ENCODE results near the gene ZCCHC8.
"Not testable (repeated sequence)": the region's sequence is repeated elsewhere in the genome, so short reads cannot be mapped to it uniquely, and the experiment has no call there.

ZCCHC8 gene

GRCh38 chr12:122486360-122486759 lies 14.4 kb downstream of the ZCCHC8 start:
- in situ Hi-C loops (cut with MboI; ENCODE audit: low pct_unique_long_range_greater_than_20kb, low sequenced_read_pairs); DNase-seq: not testable (repeated sequence)

- in situ Hi-C loops (cut with MboI; ENCODE audit: low pct_unique_long_range_greater_than_20kb, low sequenced_read_pairs); DNase-seq: not testable (repeated sequence)
These were observed 16.3 kb downstream of the ZCCHC8 start for GRCh38 chr12:122484385-122484784.

- DNase-seq = no peak
- in situ Hi-C loops (cut with MboI; ENCODE audit: low pct_unique_long_range_greater_than_20kb, low sequenced_read_pairs) = no loop called here
These were observed 16.8 kb downstream of the ZCCHC8 start for GRCh38 chr12:122483969-122484368.

- no peak for DNase-seq
- in situ Hi-C loops (cut with MboI; ENCODE audit: low pct_unique_long_range_greater_than_20kb, low sequenced_read_pairs) = no loop called here
These were observed 18.9 kb downstream of the ZCCHC8 start for GRCh38 chr12:122481861-122482260.

- in situ Hi-C loops (cut with MboI; ENCODE audit: low pct_unique_long_range_greater_than_20kb, low sequenced_read_pairs) = no loop called here
These were observed 20.0 kb downstream of the ZCCHC8 start for GRCh38 chr12:122480753-122481152.

GRCh38 chr12:122474324-122474716 lies 26.4 kb downstream of the ZCCHC8 start:
- DNase-seq = no peak
- in situ Hi-C loops (cut with MboI; ENCODE audit: low pct_unique_long_range_greater_than_20kb, low sequenced_read_pairs) = no loop called here

More at GRCh38 chr12:122480753-122481152, 20.0 kb downstream of the ZCCHC8 start:
- no peak for DNase-seq

GRCh38 chr12:122473543-122474323 lies 27.0 kb downstream of the ZCCHC8 start:
- in situ Hi-C loops (cut with MboI; ENCODE audit: low pct_unique_long_range_greater_than_20kb, low sequenced_read_pairs) = no loop called here
- DNase-seq = no peak

GRCh38 chr12:122471324-122472226 lies 29.2 kb downstream of the ZCCHC8 start:
- peak; percentile 58 for DNase-seq

GRCh38 chr12:122470576-122470975 lies 30.2 kb downstream of the ZCCHC8 start:
- in situ Hi-C loops (cut with MboI; ENCODE audit: low pct_unique_long_range_greater_than_20kb, low sequenced_read_pairs); DNase-seq: not testable (repeated sequence)

More at GRCh38 chr12:122471324-122472226, 29.2 kb downstream of the ZCCHC8 start:
- in situ Hi-C loops (cut with MboI; ENCODE audit: low pct_unique_long_range_greater_than_20kb, low sequenced_read_pairs) = no loop called here

GRCh38 chr12:122469856-122470255 lies 30.9 kb downstream of the ZCCHC8 start:
- in situ Hi-C loops (cut with MboI; ENCODE audit: low pct_unique_long_range_greater_than_20kb, low sequenced_read_pairs); DNase-seq: not testable (repeated sequence)

- in situ Hi-C loops (cut with MboI; ENCODE audit: low pct_unique_long_range_greater_than_20kb, low sequenced_read_pairs) = no loop called here
- DNase-seq = no peak
These were observed 32.7 kb downstream of the ZCCHC8 start for GRCh38 chr12:122467983-122468382.

- DNase-seq; in situ Hi-C loops (cut with MboI; ENCODE audit: low pct_unique_long_range_greater_than_20kb, low sequenced_read_pairs): not testable (repeated sequence)
These were observed 36.3 kb downstream of the ZCCHC8 start for GRCh38 chr12:122464317-122465042.

- in situ Hi-C loops (cut with MboI; ENCODE audit: low pct_unique_long_range_greater_than_20kb, low sequenced_read_pairs) = no loop called here
- DNase-seq = no peak
These were observed 40.1 kb downstream of the ZCCHC8 start for GRCh38 chr12:122460641-122461040.

- DNase-seq = no peak
- in situ Hi-C loops (cut with MboI; ENCODE audit: low pct_unique_long_range_greater_than_20kb, low sequenced_read_pairs) = no loop called here
These were observed 40.7 kb downstream of the ZCCHC8 start for GRCh38 chr12:122460061-122460460.

GRCh38 chr12:122459211-122459610 lies 41.5 kb downstream of the ZCCHC8 start:
- no peak for DNase-seq
- in situ Hi-C loops (cut with MboI; ENCODE audit: low pct_unique_long_range_greater_than_20kb, low sequenced_read_pairs) = no loop called here

- DNase-seq = no peak
- in situ Hi-C loops (cut with MboI; ENCODE audit: low pct_unique_long_range_greater_than_20kb, low sequenced_read_pairs) = no loop called here
These were observed 42.4 kb downstream of the ZCCHC8 start for GRCh38 chr12:122458105-122459035.

GRCh38 chr12:122457627-122458026 lies 43.1 kb downstream of the ZCCHC8 start:
- in situ Hi-C loops (cut with MboI; ENCODE audit: low pct_unique_long_range_greater_than_20kb, low sequenced_read_pairs) = no loop called here
- DNase-seq = no peak

GRCh38 chr12:122454739-122455138 lies 46.0 kb downstream of the ZCCHC8 start:
- DNase-seq = no peak
- in situ Hi-C loops (cut with MboI; ENCODE audit: low pct_unique_long_range_greater_than_20kb, low sequenced_read_pairs) = no loop called here
